GM15510 (cell line): ENCODE data around the gene IMP3.

Experiments used
- POLR2A ChIP-seq: IDR thresholded peaks from 3 replicates; pipeline ENCODE4 v1.6.1; 2011; ENCODE audit warnings: borderline replicate concordance; ENCODE audit not compliant: insufficient read length; ENCODE audit errors: extremely low read depth

IMP3 gene

DNA sequence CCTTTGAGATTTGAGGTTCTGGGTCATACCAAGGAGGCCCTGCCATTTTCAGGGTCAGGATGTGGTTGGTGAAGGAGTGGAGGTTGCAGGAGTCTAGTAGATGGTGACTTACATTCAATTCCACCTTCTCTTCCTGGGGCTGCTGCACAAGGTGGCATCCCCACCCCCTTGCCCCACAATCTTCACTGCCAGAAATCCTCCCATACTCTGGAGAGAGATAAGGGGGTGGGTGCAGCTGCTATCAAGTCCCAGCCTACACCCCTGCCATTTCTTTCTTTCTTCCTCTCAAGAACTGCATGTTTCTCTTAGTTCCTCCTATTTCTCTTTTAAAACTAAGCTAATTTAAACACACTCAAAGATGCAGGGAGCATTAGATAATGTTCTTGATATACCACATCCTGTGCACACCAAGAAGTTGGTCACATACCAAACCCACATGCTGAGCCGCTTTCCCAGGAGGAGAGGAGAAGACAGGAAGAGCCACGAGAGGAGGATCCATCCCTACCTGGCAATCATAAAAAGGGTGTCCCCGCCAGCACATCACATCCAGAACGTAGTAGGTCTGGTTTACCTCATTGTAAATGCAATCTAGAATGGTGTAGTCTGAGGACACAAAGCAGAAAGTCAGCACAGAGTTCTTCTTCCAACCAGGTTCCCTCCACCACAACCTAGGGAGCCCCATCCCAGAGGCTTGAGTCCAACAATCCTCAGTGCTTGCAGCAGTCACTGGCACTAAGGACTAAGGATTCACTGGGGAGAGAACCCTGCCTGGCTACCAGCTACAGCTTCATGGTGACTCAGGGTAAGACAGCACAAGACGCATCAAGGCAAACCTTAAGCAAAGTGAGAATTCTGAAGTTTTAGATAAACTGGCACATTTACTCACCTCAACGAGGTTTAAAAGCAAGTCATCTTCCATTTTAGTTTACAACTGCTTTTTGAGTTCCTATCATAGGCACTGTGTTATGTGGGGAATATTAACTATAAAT is 33.0 kb downstream of the IMP3 start:
- TF ChIP-seq POLR2A: no peak

DNA sequence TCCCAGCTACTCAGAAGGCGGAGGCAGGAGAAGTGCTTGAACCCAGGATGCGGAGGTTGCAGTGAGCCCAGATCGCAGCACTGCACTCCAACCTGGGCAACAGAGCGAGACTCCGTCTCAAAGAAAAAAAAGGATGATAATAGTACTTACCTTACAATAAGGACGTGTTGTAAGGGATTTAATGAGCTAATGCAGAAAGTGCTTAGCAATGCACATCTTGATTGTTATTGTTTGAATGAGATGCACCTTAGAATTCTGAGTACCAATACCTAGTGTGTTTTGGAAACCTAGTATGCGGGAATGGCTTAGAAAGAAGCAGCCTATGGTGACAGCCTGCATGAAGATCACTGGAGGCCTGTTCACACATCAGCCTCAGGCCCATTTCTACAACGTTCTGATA is 34.0 kb downstream of the IMP3 start:
- no peak for TF ChIP-seq POLR2A

DNA sequence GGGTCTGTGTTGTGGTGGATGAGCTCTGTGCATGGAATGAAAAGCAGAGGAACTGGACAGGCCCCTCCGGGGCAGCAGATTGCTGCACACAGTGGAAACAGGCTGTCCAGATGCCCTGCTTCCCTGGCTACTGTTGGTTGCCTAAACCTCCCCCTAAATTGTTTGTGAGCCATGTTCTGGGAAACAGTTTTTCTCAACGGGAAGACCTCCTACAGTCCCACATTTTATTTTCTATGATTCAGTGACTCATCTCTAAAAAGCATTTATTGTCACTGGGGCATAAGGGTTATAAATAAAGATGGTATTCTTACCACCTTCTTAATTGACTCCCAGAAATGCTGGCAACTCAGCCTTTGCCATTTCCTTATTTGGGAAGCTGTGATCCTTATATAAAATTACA is 40.6 kb downstream of the IMP3 start:
- no peak for TF ChIP-seq POLR2A

DNA sequence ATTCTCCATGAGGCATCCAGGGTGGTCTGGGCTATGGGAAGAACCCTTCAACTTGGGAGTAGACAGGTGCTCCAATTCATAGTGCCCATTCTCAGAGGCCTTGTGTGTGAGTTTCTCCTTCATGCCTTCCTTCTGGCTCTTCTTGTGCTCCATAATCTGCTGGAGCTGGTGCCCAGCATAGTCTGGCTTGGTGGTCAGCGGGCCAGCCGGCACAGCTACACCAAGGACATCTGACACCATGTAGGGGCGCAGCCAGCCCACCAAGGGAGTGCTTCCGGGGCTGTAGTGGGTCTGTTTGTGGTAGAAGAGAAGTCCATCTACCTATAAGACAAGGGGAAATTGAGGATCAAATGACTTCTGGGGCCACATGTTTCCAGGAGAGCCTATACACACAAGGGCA is 41.7 kb downstream of the IMP3 start:
- TF ChIP-seq POLR2A: no peak

DNA sequence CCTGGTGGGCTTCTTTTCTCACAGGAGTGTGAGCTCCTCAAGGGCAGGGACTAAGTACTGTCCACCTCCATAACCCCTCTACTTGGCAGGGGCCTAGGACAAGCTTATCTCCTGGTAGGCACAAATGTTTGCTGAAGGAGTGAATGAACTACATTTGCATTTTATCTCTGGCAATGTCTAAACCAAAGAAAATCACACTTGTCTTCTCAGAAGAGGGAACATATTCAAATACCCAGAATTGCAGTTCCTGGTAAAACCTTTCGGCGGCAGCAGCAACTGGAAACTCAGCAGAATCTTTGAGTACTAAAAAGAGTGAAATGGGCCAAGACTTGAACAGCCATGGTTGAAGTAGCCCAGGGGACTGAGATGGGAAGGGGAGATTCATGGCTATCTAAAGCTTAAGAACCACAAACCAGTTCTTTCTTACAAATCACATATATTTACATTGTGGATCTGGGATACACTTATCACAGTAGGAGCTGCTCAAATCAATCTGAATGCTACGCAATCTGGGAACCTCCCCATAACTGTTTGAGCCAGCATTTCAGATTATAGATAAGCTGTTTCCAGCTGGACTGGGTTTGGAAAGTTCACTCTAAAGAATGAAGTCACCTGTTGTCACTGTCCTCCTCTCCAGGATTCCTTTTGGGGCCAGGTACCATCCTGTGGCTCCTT is 42.2 kb downstream of the IMP3 start:
- TF ChIP-seq POLR2A: no peak

DNA sequence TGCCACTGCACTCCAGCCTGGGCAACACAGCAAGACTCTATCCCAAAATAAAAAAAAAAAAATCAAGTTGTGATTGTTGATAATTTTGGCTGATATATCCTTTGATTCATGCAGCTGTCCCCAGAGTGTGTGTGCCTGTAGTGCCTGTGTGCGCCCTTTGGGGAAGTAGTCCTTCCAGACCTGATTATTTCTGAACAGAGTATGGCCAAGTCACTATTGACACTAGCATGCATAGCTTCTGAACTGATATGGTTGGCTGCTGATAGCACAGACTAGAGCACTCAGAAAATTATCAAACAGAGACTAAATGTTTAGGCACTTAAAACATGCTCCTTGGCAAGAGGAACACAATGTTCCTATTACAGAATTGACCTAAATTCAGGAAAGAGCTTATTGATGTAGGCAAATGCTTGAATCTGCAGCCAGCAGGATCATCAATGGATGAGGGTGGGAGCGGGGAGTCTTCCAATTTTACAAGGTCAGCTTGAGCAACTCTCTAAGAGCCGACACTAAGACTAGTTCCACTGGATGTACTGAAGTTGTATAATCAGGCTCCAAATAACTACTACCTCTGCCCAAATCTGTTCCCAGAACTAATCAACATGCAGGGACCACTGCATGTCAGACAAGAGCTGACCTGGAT is 43.2 kb downstream of the IMP3 start:
- TF ChIP-seq POLR2A: no peak

DNA sequence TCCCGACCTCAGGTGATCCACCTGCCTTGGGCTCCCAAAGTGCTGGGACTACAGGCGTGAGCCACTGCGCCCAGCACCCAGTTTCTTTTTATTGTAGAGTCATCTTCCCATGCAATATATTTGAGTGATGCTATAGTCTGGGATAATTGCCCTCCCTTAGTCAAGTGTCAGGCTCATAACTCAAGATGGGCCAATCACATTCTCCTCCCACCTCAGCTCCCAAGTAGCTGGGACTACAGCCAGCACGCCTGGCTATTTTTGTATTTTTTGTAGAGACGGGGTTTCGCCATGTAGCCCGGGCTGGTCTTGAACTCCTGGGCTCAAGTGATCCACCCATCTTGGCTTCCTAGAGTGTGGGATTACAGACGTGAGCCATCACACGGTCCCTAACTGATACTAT is 45.7 kb downstream of the IMP3 start:
- TF ChIP-seq POLR2A: no peak

DNA sequence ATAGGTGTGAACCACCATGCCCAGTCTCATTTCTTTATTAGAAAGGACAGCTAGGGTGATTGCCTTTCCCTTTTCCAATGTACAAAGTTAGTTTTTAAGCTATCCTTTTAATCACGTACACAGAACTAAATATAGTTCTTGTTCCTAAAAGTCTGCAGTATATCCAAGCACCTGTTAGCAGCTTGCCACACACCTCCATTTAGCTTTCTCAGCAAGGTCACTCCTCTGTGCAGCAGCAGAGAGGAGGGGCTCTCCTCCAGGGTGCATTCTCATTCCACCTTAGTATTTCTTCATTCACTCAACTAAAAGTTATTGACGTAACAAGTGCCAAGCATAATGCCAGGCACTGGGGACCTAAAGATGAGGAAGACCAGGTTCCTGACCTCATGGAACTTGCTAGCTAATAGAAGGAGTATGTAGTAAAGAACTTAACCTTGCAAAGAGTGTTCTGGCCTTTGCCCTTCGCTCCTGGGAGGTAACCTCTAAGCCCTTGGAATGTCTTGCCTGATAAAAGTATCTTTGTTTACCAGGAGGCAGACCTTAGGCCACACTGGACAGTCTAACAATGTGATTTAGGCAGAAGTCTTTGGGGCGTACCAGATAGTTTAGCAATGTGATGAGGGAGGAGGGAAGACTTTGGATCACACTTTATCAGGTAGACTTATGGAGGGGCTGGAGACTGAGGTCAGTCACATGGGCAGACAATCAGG is 48.2 kb downstream of the IMP3 start:
- no peak for TF ChIP-seq POLR2A

DNA sequence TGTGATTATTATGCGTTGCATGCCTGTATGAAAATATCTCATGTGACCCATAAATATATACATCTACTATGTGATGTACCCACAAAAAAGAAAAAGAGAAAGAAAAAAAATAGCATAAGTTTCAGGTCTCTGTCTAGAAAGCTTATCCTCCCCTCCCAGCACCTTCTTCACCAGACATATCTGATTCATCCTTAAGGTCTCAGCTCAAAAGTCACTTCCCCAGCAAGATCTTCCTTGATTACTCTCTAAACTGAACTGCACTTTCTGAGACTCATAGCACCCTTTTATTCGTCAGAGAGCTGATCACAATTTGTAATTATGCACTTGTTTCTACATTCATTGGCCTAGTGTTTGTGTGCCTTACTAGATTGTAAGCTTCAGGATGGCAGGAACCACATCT is 49.8 kb downstream of the IMP3 start:
- TF ChIP-seq POLR2A: no peak
